Measurements from ENCODE around the gene GGA3. TPM values are rescaled to one million over a fixed set of nuclear protein-coding genes. Genes with fewer than 3 reads are reported as not detected.

Gene GGA3
- total and polyA plus RNA-seq, 2 experiments from 2014 or later: 22.5 to 54.3 TPM

- peaks cover 6% of the 10 kb centered on the region for H3K27me3 Mint-ChIP-seq (ENCODE audit: insufficient read depth, low read depth, poor library complexity)
- Histone ChIP-seq H3K9me2 (ENCODE audit: insufficient read depth) (no peaks in the 10 kb centered on the region), H4K20me1 (replicated peaks; ENCODE audit: insufficient read depth) (no peaks in the 10 kb centered on the region), H3K27ac (ENCODE audit: low read depth) (no peak overlapping the region), H3K36me3 (ENCODE audit: insufficient read depth) (no peaks in the 10 kb centered on the region; the same call in 1 of the 2 replicates), H3K79me2 (replicated peaks; ENCODE audit: insufficient read depth) (peaks cover 6% of the 10 kb centered on the region), H3K4me1 (ENCODE audit: insufficient read depth) (peaks cover 5% of the 10 kb centered on the region), H3F3A (replicated peaks; ENCODE audit: low read depth) (peaks cover 7% of the 10 kb centered on the region; the same call in 1 of the 2 replicates), H3K27me3 (ENCODE audit: insufficient read depth) (no peaks in the 10 kb centered on the region), H2AFZ (no peak overlapping the region), H3K4me2 (no peak overlapping the region), H3K4me3 (no peak overlapping the region)
- peaks cover 25% of the 10 kb centered on the region for H3K36me3 Mint-ChIP-seq (ENCODE audit: low read depth)
- H3K4me3 Mint-ChIP-seq: peak overlapping the region; percentile 89; the same call in 1 of the 3 replicates
- H3K27ac Mint-ChIP-seq: no peak overlapping the region
- peaks cover 4% of the 10 kb centered on the region for H3K4me1 Mint-ChIP-seq
- ATAC-seq: no peak
- TF ChIP-seq ZNF114 (CRISPR knock-in tag; IDR thresholded peaks at IDR 0.05) (no peak), ETS1 (IDR thresholded peaks at IDR 0.05) (no peak), JUNB (IDR thresholded peaks at IDR 0.05; ENCODE audit: unreplicated experiment) (no peak), STAT1 (IDR thresholded peaks at IDR 0.05; ENCODE audit: unreplicated experiment) (no peak), ZNF331 (CRISPR knock-in tag; IDR thresholded peaks at IDR 0.05; ENCODE audit: low read depth) (no peak), CTCF (conservative IDR thresholded peaks at IDR 0.05; ENCODE audit: low read depth in 2 of 2) (no peak), NANOG (IDR thresholded peaks at IDR 0.05; ENCODE audit: borderline replicate concordance) (no peak), EZH2 (IDR thresholded peaks at IDR 0.05; ENCODE audit: low read depth, unreplicated experiment) (no peak), CREB1 (CRISPR knock-in tag; IDR thresholded peaks at IDR 0.05; ENCODE audit: low read depth) (no peak), EZH2phosphoT487 (IDR thresholded peaks at IDR 0.05; ENCODE audit: unreplicated experiment) (no peak)
- TF ChIP-seq, protein P1, sequence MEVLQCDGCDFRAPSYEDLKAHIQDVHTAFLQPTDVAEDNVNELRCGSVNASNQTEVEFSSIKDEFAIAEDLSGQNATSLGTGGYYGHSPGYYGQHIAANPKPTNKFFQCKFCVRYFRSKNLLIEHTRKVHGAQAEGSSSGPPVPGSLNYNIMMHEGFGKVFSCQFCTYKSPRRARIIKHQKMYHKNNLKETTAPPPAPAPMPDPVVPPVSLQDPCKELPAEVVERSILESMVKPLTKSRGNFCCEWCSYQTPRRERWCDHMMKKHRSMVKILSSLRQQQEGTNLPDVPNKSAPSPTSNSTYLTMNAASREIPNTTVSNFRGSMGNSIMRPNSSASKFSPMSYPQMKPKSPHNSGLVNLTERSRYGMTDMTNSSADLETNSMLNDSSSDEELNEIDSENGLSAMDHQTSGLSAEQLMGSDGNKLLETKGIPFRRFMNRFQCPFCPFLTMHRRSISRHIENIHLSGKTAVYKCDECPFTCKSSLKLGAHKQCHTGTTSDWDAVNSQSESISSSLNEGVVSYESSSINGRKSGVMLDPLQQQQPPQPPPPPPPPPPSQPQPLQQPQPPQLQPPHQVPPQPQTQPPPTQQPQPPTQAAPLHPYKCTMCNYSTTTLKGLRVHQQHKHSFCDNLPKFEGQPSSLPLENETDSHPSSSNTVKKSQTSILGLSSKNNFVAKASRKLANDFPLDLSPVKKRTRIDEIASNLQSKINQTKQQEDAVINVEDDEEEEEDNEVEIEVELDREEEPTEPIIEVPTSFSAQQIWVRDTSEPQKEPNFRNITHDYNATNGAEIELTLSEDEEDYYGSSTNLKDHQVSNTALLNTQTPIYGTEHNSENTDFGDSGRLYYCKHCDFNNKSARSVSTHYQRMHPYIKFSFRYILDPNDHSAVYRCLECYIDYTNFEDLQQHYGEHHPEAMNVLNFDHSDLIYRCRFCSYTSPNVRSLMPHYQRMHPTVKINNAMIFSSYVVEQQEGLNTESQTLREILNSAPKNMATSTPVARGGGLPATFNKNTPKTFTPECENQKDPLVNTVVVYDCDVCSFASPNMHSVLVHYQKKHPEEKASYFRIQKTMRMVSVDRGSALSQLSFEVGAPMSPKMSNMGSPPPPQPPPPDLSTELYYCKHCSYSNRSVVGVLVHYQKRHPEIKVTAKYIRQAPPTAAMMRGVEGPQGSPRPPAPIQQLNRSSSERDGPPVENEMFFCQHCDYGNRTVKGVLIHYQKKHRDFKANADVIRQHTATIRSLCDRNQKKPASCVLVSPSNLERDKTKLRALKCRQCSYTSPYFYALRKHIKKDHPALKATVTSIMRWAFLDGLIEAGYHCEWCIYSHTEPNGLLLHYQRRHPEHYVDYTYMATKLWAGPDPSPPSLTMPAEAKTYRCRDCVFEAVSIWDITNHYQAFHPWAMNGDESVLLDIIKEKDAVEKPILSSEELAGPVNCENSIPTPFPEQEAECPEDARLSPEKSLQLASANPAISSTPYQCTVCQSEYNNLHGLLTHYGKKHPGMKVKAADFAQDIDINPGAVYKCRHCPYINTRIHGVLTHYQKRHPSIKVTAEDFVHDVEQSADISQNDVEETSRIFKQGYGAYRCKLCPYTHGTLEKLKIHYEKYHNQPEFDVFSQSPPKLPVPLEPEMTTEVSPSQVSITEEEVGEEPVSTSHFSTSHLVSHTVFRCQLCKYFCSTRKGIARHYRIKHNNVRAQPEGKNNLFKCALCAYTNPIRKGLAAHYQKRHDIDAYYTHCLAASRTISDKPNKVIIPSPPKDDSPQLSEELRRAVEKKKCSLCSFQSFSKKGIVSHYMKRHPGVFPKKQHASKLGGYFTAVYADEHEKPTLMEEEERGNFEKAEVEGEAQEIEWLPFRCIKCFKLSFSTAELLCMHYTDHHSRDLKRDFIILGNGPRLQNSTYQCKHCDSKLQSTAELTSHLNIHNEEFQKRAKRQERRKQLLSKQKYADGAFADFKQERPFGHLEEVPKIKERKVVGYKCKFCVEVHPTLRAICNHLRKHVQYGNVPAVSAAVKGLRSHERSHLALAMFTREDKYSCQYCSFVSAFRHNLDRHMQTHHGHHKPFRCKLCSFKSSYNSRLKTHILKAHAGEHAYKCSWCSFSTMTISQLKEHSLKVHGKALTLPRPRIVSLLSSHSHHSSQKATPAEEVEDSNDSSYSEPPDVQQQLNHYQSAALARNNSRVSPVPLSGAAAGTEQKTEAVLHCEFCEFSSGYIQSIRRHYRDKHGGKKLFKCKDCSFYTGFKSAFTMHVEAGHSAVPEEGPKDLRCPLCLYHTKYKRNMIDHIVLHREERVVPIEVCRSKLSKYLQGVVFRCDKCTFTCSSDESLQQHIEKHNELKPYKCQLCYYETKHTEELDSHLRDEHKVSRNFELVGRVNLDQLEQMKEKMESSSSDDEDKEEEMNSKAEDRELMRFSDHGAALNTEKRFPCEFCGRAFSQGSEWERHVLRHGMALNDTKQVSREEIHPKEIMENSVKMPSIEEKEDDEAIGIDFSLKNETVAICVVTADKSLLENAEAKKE (CRISPR knock-in tag; IDR thresholded peaks at IDR 0.05): no peak
- H3K9me3 Mint-ChIP-seq: no peaks in the 10 kb centered on the region; the same call in 2 of the 3 replicates
- DNase-seq (ENCODE audit: low spot score): no peak
Observed at GRCh38 chr17:75287221-75287620, 25.8 kb upstream of the GGA3 start.

Measured in GM23338 (cell line).